ENCODE measurements around the gene TUT1.

- TF ChIP-seq CTCF (conservative IDR thresholded peaks at IDR 0.05) (no peak), EZH2 (IDR thresholded peaks at IDR 0.05; ENCODE audit: low read depth) (no peak)
Measured at GRCh38 chr11:62592989-62593421, 1.7 kb upstream of the TUT1 start.
